Keratinocyte (primary cell): ENCODE results near the gene INO80D.

ENCODE experiments used
- CTCF ChIP-seq, 3 experiments: IDR thresholded peaks in 1 of 3; conservative IDR thresholded peaks in 1 of 3; optimal IDR thresholded peaks in 1 of 3; 2 replicates in 2 of 3; 3 replicates in 1 of 3; pipeline versions ENCODE3 to v1.5.1; 2011; ENCODE audit warnings: low read length in 3 of 3, mild to moderate bottlenecking in 3 of 3, moderate library complexity in 2 of 3, control low read depth in 1 of 3, inconsistent platforms in 1 of 3; ENCODE audit not compliant: insufficient read depth in 2 of 3; ENCODE audit errors: extremely low read depth in 1 of 3
- EZH2 ChIP-seq: IDR thresholded peaks from one replicate; pipeline ENCODE4 v1.6.1; 2012; ENCODE audit warnings: inconsistent platforms, mild to moderate bottlenecking, low read length, moderate library complexity

DNA sequence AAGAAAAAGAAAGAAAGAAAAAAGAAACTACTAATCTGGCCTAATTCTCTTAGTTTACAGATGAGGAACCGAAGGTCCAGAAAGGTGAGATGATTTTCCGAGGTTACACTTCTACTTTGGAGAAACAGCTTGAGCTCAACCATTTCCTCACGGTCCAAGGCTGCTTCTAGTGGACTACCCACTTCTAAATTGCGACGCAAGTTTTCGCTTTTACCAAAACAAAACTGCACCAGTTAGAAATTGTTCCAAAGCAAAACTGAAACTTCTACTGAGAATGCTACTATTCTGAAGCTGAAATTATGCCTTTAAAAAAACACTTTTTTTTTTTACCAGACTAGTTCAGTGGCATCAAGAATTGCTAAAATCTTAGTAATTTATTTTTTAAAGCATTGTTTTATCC lies 101.6 kb downstream of the INO80D start:
- no peak for TF ChIP-seq CTCF (optimal IDR thresholded peaks at IDR 0.05 in 1 of 3, IDR thresholded peaks at IDR 0.05 in 1 of 3, conservative IDR thresholded peaks at IDR 0.05 in 1 of 3; ENCODE audit: extremely low read depth in 1 of 3, insufficient read depth in 2 of 3, low read length in 3 of 3)
- TF ChIP-seq EZH2 = no peak
